ENCODE results near the gene NCOA1.

DNA sequence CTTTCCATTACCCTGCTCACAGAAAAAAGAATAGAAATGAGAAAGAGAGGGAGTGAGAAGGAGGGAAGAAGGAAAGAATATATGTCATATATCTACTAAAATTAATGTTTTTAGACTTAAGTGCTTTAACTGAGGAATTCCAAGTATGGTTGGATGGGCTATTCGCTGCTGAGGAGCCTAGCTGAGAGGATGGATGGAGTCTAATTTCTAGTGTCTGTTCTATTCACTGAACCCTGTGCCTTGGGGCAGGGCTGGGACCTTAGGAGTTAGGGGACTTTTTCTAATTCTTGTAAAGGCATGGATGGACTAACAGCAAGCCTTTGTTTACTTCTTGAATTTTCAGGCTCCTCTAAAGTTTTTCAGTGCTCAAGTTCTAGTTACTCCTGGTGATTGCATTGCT, 192.4 kb downstream of the NCOA1 start:
- TF ChIP-seq, protein P1, sequence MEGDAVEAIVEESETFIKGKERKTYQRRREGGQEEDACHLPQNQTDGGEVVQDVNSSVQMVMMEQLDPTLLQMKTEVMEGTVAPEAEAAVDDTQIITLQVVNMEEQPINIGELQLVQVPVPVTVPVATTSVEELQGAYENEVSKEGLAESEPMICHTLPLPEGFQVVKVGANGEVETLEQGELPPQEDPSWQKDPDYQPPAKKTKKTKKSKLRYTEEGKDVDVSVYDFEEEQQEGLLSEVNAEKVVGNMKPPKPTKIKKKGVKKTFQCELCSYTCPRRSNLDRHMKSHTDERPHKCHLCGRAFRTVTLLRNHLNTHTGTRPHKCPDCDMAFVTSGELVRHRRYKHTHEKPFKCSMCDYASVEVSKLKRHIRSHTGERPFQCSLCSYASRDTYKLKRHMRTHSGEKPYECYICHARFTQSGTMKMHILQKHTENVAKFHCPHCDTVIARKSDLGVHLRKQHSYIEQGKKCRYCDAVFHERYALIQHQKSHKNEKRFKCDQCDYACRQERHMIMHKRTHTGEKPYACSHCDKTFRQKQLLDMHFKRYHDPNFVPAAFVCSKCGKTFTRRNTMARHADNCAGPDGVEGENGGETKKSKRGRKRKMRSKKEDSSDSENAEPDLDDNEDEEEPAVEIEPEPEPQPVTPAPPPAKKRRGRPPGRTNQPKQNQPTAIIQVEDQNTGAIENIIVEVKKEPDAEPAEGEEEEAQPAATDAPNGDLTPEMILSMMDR (IDR thresholded peaks at IDR 0.05) = no peak
- TF ChIP-seq POLR2A (IDR thresholded peaks at IDR 0.05) = no peak

Data from testis (tissue), 2 donors.